K562 (cell line): Measurements from ENCODE around the gene COP1. TPM values are rescaled to one million over a fixed set of nuclear protein-coding genes. Genes with fewer than 3 reads are reported as not detected.

ENCODE experiments used
- ATAC-seq: fragments of 200-7000 bp; cut with Tn5 transposase; 3 replicates; pipeline ENCODE4 v1.9.1; 2020; ENCODE audit warnings: moderate library complexity
- BruUV-seq: library from RNA; stranded (reverse); fragments of 400-500 nt; replicated peaks from 2 replicates; lab custom pipeline; 2021; lab: Mats Ljungman, UMichigan
- CTCF ChIA-PET: fragments of 300-600 bp; formaldehyde crosslinking; extraction: SDS; loops from one replicate; lab custom pipeline; 2021; ENCODE audit warnings: low intra/inter-chr PET ratio; lab: Yijun Ruan, JAX
- POLR2A ChIA-PET: fragments of 300-600, 350-650 bp; sonication (Branson Sonifier 250); formaldehyde crosslinking; extraction: SDS; loops from one replicate; lab custom pipeline; 2021; ENCODE audit warnings: antibody characterized with exemption, inconsistent platforms; lab: Yijun Ruan, JAX
- DNase-seq, 4 experiments: peaks; one replicate each; pipeline versions ENCODE4 v3.0.0 to v3.0.0-alpha.2; 2011 to 2018; ENCODE audit warnings: low spot score in 3 of 4, mixed read lengths in 3 of 4; ENCODE audit errors: extremely low read depth in 1 of 4
- FAIRE-seq: peaks from 2 replicates; lab custom pipeline; 2011; peaks lifted over from hg19 to GRCh38; lab: Jason Lieb, UNC
- H2AFZ ChIP-seq: 2 replicates; pipeline ENCODE4 v1.6.0; 2011; ENCODE audit warnings: low read depth, low read length, control low read depth, inconsistent platforms
- H3K27ac ChIP-seq: fragments of 200-600 bp; 3 replicates; pipeline ENCODE4 v1.8.0; 2011; ENCODE audit warnings: low read depth, mild to moderate bottlenecking, control low read depth, inconsistent platforms, low read length, moderate library complexity, mixed read lengths; ENCODE audit errors: extremely low read depth
- H3K27me3 ChIP-seq, 2 experiments: fragments of 300-600 bp in 1 of 2; 2 replicates in 1 of 2; 3 replicates in 1 of 2; pipeline versions ENCODE4 v1.6.0 to v1.8.0; 2011; ENCODE audit warnings: inconsistent platforms in 2 of 2, low read length in 2 of 2, mild to moderate bottlenecking in 1 of 2, mixed read lengths in 1 of 2, moderate library complexity in 1 of 2; ENCODE audit not compliant: control insufficient read depth in 2 of 2, insufficient read depth in 2 of 2
- H3K36me3 ChIP-seq: fragments of 300-600 bp; 3 replicates; pipeline ENCODE4 v1.8.0; 2011; ENCODE audit warnings: mild to moderate bottlenecking, low read length, inconsistent platforms; ENCODE audit not compliant: control insufficient read depth, insufficient read depth
- H3K4me1 ChIP-seq, 2 experiments: fragments of 200-600 bp in 1 of 2; replicated peaks in 1 of 2; 2 replicates in 1 of 2; 3 replicates in 1 of 2; pipeline versions ENCODE4 v1.5.1 to v1.8.0; 2011; ENCODE audit warnings: inconsistent platforms in 2 of 2, low read length in 2 of 2, mild to moderate bottlenecking in 1 of 2, mixed read lengths in 1 of 2, moderate library complexity in 1 of 2; ENCODE audit not compliant: control insufficient read depth in 2 of 2, insufficient read depth in 2 of 2
- H3K4me2 ChIP-seq: 2 replicates; pipeline ENCODE4 v1.6.1; 2011; ENCODE audit warnings: low read length, control low read depth, inconsistent platforms, mixed read lengths; ENCODE audit not compliant: insufficient read depth
- H3K4me3 ChIP-seq: fragments of 200-600 bp; sonication (generic), shearing (Covaris generic); 2 replicates; pipeline ENCODE4 v1.5.1; 2016; ENCODE audit warnings: control low read depth, inconsistent platforms
- H3K79me2 ChIP-seq: fragments of 200-600 bp; 3 replicates; pipeline ENCODE4 v1.8.0; 2011; ENCODE audit warnings: low read length, inconsistent platforms; ENCODE audit not compliant: control insufficient read depth, insufficient read depth
- H3K9ac ChIP-seq, 2 experiments: 2 replicates each; pipeline versions ENCODE4 v1.6.0 to v1.6.1; 2011; ENCODE audit warnings: low read depth in 2 of 2, low read length in 2 of 2, control low read depth in 1 of 2, inconsistent platforms in 1 of 2, mild to moderate bottlenecking in 1 of 2, mixed read lengths in 1 of 2; ENCODE audit not compliant: insufficient read depth in 1 of 2
- H3K9me1 ChIP-seq: one replicate; pipeline ENCODE4 v1.6.0; 2011; ENCODE audit warnings: inconsistent platforms, mild to moderate bottlenecking, low read length, moderate library complexity; ENCODE audit not compliant: control insufficient read depth, insufficient read depth
- H3K9me3 ChIP-seq: replicated peaks from 2 replicates; pipeline ENCODE4 v1.5.1; 2011; ENCODE audit warnings: low read depth, low read length, inconsistent platforms; ENCODE audit not compliant: control insufficient read depth, insufficient read depth
- H4K20me1 ChIP-seq: replicated peaks from 2 replicates; pipeline ENCODE4 v1.6.1; 2011; ENCODE audit warnings: low read length, inconsistent platforms, mixed read lengths; ENCODE audit not compliant: control insufficient read depth, insufficient read depth
- KDM1A ChIP-seq, 2 experiments: fragments of 450-650 bp; IDR thresholded peaks; 2 replicates each; pipeline ENCODE4 v1.6.1; 2016; ENCODE audit warnings: mild to moderate bottlenecking in 2 of 2
- LARP7 ChIP-seq: fragments of 450-650 bp; IDR thresholded peaks from 2 replicates; pipeline ENCODE4 v1.6.1; 2016
- MED1 ChIP-seq: sonication (generic); formaldehyde crosslinking; IDR thresholded peaks from 2 replicates; pipeline ENCODE4 v1.8.1; 2023; ENCODE audit warnings: missing genetic modification reagents, borderline replicate concordance
- ZNF316 ChIP-seq: fragments of 450-650 bp; IDR thresholded peaks from 2 replicates; pipeline ENCODE4 v1.6.1; 2016
- ZNF384 ChIP-seq: IDR thresholded peaks from 2 replicates; pipeline ENCODE4 v1.6.1; 2012; ENCODE audit warnings: low read depth, low read length, improper control_type of control experiment
- ZNF780A ChIP-seq: fragments of 250-450 bp; sonication (Bioruptor Pico); IDR thresholded peaks from 2 replicates; pipeline ENCODE4 v1.5.0; 2021; ENCODE audit warnings: mild to moderate bottlenecking
- WGBS: fragments of 100-300 bp; shearing (Covaris generic); methylation state at CpG from one replicate; pipeline ENCODE4 v1.1.6; 2016; ENCODE audit warnings: low coverage, mixed read lengths; ENCODE audit not compliant: insufficient coverage; ENCODE audit errors: missing lambda C conversion rate; 5-methylcytosine and 5-hydroxymethylcytosine counted together
- in situ Hi-C: fragments of 300-500 bp; cut with MboI; formaldehyde crosslinking; loops from 4 replicates; pipeline ENCODE4 v1.15.0; 2018; ENCODE audit warnings: inconsistent platforms, mixed read lengths
- intact Hi-C: fragments of 100-400 bp; cut with micrococcal nuclease; formaldehyde crosslinking; loops from 2 replicates; pipeline ENCODE4 v1.14.2; 2022
- polyA plus RNA-seq, 8 experiments: library from polyadenylated mRNA; depleted of rRNA in 4 of 8; stranded (reverse) in 5 of 8; unstranded in 3 of 8; fragments of >200 nt; fragmentation: Nextera tagmentation in 2 of 8; fragmentation: Illumina TruSeq in 1 of 8; extraction: Ambion mirVana in 2 of 8; extraction: Trizol in 1 of 8; gene quantifications; 2 replicates each; pipeline versions ENCODE4 v1.2.1 to v1.2.3, GENCODE V29; 2011 to 2014; ENCODE audit warnings: inconsistent platforms in 1 of 8, missing spikeins in 1 of 8
- total RNA-seq, 7 experiments: library from RNA; depleted of rRNA in 6 of 7; stranded (reverse); fragments of >200 nt in 6 of 7; fragmentation: Illumina TruSeq in 2 of 7; extraction: Trizol in 2 of 7; gene quantifications; 2 replicates each; pipeline versions ENCODE4 v1.2.1 to v1.2.3, GENCODE V29; 2011 to 2021; ENCODE audit warnings: low replicate concordance in 1 of 7
- TF ChIP-seq, protein P1 (sequence below), 2 experiments: fragments of 450-650 bp; IDR thresholded peaks; 2 replicates each; pipeline ENCODE4 v1.6.1; 2016; ENCODE audit warnings: mild to moderate bottlenecking in 2 of 2, borderline replicate concordance in 1 of 2, low read depth in 1 of 2, moderate library complexity in 1 of 2
- TF ChIP-seq, protein P2 (sequence below): fragments of 450-650 bp; formaldehyde crosslinking; IDR thresholded peaks from 2 replicates; pipeline ENCODE4 v1.4.0; 2020; ENCODE audit warnings: mild to moderate bottlenecking, moderate library complexity

Gene COP1
- total and polyA plus RNA-seq, 9 of the 15 experiments (the other 6 are each of a cell fraction or from before 2014, with no cell fraction given), result 25.8 to 77.7 (median 58.6) TPM

DNA sequence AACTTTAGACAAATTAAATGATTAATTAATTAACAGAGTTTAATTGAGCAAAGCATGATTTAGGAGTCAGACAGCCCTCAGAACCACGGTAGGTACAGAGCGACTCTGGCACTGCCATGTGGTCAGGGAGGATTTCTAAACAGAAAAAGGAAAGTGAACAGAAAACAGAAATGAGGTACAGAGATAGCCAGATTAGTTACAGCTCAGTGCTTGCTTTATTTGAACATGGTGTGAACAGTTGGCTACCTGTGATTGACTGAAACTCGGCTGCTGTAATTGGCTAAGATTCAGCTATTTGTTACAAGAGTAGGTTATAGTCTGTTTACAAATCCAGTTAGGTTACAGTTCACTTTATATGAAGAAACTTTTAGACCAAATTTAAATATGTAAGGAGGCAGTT, 300.7 kb downstream of the COP1 start:
- no peak overlapping the region for H3K4me2 ChIP-seq
- DNase-seq (no peak), FAIRE-seq (no peak), ATAC-seq (no peak)
- no peaks in the 10 kb centered on the region for H3K36me3 ChIP-seq
- H4K20me1 ChIP-seq, result no peaks in the 10 kb centered on the region
- H3K4me1 ChIP-seq, result no peaks in the 10 kb centered on the region
- intact Hi-C loops, result no loop called here
- H2AFZ ChIP-seq, result no peak overlapping the region
- H3K79me2 ChIP-seq, result no peaks in the 10 kb centered on the region
- H3K9me1 ChIP-seq, result no peaks in the 10 kb centered on the region
- no peak overlapping the region for H3K9ac ChIP-seq
- CTCF ChIA-PET, result no interaction called here
- BruUV-seq, result no TSS peak
- no peaks in the 10 kb centered on the region for H3K9me3 ChIP-seq
- WGBS, result 0% methylated on average over 3 of the region's 3 CpGs
- H3K4me3 ChIP-seq, result no peak overlapping the region
- POLR2A ChIA-PET, result interaction anchor here (0.6 to 0.7 kb wide), 2 partner anchors 12 to 1787 kb away, joined by 3 to 4 read pairs; no protein-coding TSS in a partner anchor
- no peak overlapping the region for H3K27ac ChIP-seq
- in situ Hi-C loops, result no loop called here
- H3K27me3 ChIP-seq, result peaks cover 0 to 2% of the 10 kb centered on the region in 2 experiments; a peak in 2 of 5 replicates
- no peak for TF ChIP-seq LARP7
- no peak for TF ChIP-seq MED1 (CRISPR knock-in tag)
- no peak for TF ChIP-seq ZNF384
- TF ChIP-seq, protein P1, sequence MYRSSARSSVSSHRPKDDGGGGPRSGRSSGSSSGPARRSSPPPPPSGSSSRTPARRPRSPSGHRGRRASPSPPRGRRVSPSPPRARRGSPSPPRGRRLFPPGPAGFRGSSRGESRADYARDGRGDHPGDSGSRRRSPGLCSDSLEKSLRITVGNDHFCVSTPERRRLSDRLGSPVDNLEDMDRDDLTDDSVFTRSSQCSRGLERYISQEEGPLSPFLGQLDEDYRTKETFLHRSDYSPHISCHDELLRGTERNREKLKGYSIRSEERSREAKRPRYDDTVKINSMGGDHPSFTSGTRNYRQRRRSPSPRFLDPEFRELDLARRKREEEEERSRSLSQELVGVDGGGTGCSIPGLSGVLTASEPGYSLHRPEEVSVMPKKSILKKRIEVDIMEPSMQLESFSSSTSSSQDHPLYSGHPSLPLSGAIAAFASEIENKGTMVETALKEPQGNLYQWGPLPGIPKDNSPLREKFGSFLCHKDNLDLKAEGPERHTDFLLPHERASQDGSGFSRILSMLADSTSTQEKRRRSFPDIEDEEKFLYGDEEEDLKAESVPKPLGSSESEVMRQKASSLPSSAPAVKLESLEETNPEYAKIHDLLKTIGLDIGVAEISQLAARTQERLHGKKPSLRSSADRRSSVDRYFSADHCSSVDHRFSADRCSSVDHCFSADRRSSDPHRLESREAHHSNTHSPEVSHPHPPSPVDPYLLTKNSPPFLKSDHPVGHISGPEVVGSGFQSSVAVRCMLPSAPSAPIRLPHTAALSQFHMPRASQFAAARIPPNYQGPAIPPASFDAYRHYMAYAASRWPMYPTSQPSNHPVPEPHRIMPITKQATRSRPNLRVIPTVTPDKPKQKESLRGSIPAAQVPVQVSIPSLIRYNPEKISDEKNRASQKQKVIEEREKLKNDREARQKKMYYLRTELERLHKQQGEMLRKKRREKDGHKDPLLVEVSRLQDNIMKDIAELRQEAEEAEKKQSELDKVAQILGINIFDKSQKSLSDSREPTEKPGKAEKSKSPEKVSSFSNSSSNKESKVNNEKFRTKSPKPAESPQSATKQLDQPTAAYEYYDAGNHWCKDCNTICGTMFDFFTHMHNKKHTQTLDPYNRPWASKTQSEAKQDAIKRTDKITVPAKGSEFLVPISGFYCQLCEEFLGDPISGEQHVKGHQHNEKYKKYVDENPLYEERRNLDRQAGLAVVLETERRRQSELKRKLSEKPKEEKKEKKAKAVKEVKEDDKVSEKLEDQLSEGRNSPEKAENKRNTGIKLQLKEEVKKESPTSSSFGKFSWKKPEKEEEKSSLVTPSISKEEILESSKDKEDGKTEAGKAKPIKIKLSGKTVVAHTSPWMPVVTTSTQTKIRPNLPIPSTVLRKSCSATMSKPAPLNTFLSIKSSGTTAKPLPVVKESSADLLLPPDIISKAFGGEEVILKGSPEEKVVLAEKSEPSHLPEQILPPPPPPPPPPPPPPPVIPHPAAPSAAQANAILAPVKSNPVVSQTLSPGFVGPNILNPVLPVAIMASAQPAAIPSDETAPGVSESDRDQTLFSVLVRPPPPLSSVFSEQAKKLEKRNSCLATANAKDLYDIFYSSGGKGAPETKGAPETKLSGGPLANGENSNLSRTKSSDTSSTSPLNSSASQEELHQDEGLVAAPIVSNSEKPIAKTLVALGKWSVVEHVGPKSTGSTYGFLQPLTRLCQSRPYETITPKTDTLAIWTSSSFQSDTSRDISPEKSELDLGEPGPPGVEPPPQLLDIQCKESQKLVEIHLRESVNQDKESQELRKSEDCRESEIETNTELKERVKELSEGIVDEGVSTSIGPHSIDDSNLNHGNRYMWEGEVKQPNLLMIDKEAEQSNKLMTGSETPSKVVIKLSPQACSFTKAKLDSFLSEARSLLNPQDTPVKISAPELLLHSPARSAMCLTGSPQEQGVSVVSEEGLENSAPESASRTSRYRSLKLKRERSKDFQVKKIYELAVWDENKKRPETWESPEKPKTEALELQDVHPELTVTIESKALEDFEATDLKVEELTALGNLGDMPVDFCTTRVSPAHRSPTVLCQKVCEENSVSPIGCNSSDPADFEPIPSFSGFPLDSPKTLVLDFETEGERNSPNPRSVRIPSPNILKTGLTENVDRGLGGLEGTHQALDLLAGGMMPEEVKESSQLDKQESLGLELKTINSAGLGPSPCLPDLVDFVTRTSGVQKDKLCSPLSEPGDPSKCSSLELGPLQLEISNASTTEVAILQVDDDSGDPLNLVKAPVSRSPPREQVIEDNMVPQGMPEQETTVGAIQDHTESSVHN (IDR thresholded peaks at IDR 0.05; ENCODE audit: borderline replicate concordance in 1 of 2, low read depth in 1 of 2), result no peak
- TF ChIP-seq, protein P2, sequence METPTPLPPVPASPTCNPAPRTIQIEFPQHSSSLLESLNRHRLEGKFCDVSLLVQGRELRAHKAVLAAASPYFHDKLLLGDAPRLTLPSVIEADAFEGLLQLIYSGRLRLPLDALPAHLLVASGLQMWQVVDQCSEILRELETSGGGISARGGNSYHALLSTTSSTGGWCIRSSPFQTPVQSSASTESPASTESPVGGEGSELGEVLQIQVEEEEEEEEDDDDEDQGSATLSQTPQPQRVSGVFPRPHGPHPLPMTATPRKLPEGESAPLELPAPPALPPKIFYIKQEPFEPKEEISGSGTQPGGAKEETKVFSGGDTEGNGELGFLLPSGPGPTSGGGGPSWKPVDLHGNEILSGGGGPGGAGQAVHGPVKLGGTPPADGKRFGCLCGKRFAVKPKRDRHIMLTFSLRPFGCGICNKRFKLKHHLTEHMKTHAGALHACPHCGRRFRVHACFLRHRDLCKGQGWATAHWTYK (CRISPR knock-in tag), result no peak
- no peak for TF ChIP-seq ZNF780A
- TF ChIP-seq KDM1A (IDR thresholded peaks at IDR 0.05), result no peak
- TF ChIP-seq ZNF316, result no peak
